Endothelial cell of umbilical vein (primary cell): ENCODE results near the gene FBXO11. TPM values are rescaled to one million over a fixed set of nuclear protein-coding genes. Genes with fewer than 3 reads are reported as not detected.

ENCODE experiments used
- BruUV-seq: library from RNA; stranded (reverse); fragments of 400-500 nt; replicated peaks from 2 replicates; lab custom pipeline; 2021; lab: Mats Ljungman, UMichigan
- CTCF ChIA-PET: fragments of 300-600, 350-600 bp; sonication (Branson Sonifier 250); formaldehyde crosslinking; loops from one replicate; lab custom pipeline; 2021; ENCODE audit warnings: antibody characterized with exemption, inconsistent platforms; lab: Charles Lee
- POLR2A ChIA-PET: fragments of 300-600, 350-600 bp; sonication (Branson Sonifier 250); formaldehyde crosslinking; loops from one replicate; lab custom pipeline; 2021; ENCODE audit warnings: antibody characterized with exemption, inconsistent platforms; lab: Charles Lee
- DNase-seq: peaks from one replicate; pipeline ENCODE4 v3.0.0-alpha.2; 2011; ENCODE audit warnings: low read depth, low spot score
- FAIRE-seq: peaks from 2 replicates; lab custom pipeline; 2011; peaks lifted over from hg19 to GRCh38; lab: Jason Lieb, UNC
- H2AFZ ChIP-seq: 2 replicates; pipeline ENCODE4 v1.6.0; 2012; ENCODE audit warnings: low read depth, low read length, control low read depth, inconsistent platforms
- H3K27ac ChIP-seq: 2 replicates; pipeline ENCODE4 v1.5.1; 2011; ENCODE audit warnings: low read depth, mild to moderate bottlenecking, control low read depth, low read length, moderate library complexity; ENCODE audit not compliant: insufficient read depth
- H3K27me3 ChIP-seq, 2 experiments: 2 replicates each; pipeline versions ENCODE4 v1.6.0 to v1.6.1; 2011; ENCODE audit warnings: low read length in 2 of 2, mixed read lengths in 1 of 2; ENCODE audit not compliant: control insufficient read depth in 2 of 2, insufficient read depth in 2 of 2
- H3K36me3 ChIP-seq, 2 experiments: 2 replicates in 1 of 2; 3 replicates in 1 of 2; pipeline ENCODE4 v1.5.1; 2011; ENCODE audit warnings: low read length in 2 of 2, mild to moderate bottlenecking in 1 of 2, moderate library complexity in 1 of 2; ENCODE audit not compliant: control insufficient read depth in 2 of 2, insufficient read depth in 2 of 2; ENCODE audit errors: extremely low read depth in 1 of 2
- H3K4me1 ChIP-seq: 3 replicates; pipeline ENCODE4 v1.5.1; 2011; ENCODE audit warnings: mild to moderate bottlenecking, low read length; ENCODE audit not compliant: control insufficient read depth, insufficient read depth; ENCODE audit errors: extremely low read depth
- H3K4me2 ChIP-seq: 2 replicates; pipeline ENCODE4 v1.6.1; 2011; ENCODE audit warnings: low read length, control low read depth, mixed read lengths; ENCODE audit not compliant: insufficient read depth
- H3K4me3 ChIP-seq, 3 experiments: fragments of 200-600 bp in 1 of 3; sonication (generic), shearing (Covaris generic) in 1 of 3; replicated peaks in 1 of 3; 2 replicates each; pipeline ENCODE4 v1.5.1; 2011 to 2016; ENCODE audit warnings: control low read depth in 3 of 3, low read length in 3 of 3, mild to moderate bottlenecking in 2 of 3, inconsistent platforms in 1 of 3, low read depth in 1 of 3, moderate library complexity in 1 of 3; ENCODE audit not compliant: insufficient read depth in 1 of 3
- H3K79me2 ChIP-seq: 2 replicates; pipeline ENCODE4 v1.6.0; 2012; ENCODE audit warnings: low read length, inconsistent platforms; ENCODE audit not compliant: control insufficient read depth, insufficient read depth
- H3K9ac ChIP-seq: replicated peaks from 2 replicates; pipeline ENCODE3; 2011; ENCODE audit warnings: low read length, control low read depth; ENCODE audit not compliant: insufficient read depth; ENCODE audit errors: extremely low read depth
- H3K9me1 ChIP-seq: replicated peaks from 3 replicates; pipeline ENCODE4 v1.6.0; 2011; ENCODE audit warnings: mild to moderate bottlenecking, low read length; ENCODE audit not compliant: control insufficient read depth, insufficient read depth; ENCODE audit errors: extremely low read depth
- H3K9me3 ChIP-seq: replicated peaks from 2 replicates; pipeline ENCODE4 v1.5.1; 2012; ENCODE audit warnings: low read length, inconsistent platforms; ENCODE audit not compliant: control insufficient read depth, insufficient read depth
- H4K20me1 ChIP-seq: replicated peaks from 2 replicates; pipeline ENCODE3; 2011; ENCODE audit warnings: mild to moderate bottlenecking, low read length; ENCODE audit not compliant: control insufficient read depth, insufficient read depth; ENCODE audit errors: extremely low read depth
- CTCF ChIP-seq, 2 donors: IDR thresholded peaks; 1 replicate in 1 of 2; 2 replicates in 1 of 2; pipeline ENCODE4 v1.5.1; 2011; ENCODE audit warnings: low read length in 2 of 2, mild to moderate bottlenecking in 2 of 2, moderate library complexity in 2 of 2, control low read depth in 1 of 2, inconsistent platforms in 1 of 2, low read depth in 1 of 2; ENCODE audit not compliant: insufficient read depth in 1 of 2; ENCODE audit errors: extremely low read depth in 1 of 2
- EZH2 ChIP-seq: IDR thresholded peaks from 2 replicates; pipeline ENCODE4 v1.6.1; 2012; ENCODE audit warnings: borderline replicate concordance, low read depth, mild to moderate bottlenecking, moderate library complexity, low read length, inconsistent platforms; ENCODE audit not compliant: severe bottlenecking
- FOS ChIP-seq: IDR thresholded peaks from 2 replicates; pipeline ENCODE4 v1.6.1; 2011; ENCODE audit warnings: mild to moderate bottlenecking, low read length, moderate library complexity, borderline replicate concordance; ENCODE audit not compliant: insufficient read depth
- GATA2 ChIP-seq: IDR thresholded peaks from 2 replicates; pipeline ENCODE4 v1.7.0; 2011; ENCODE audit warnings: low read depth, mild to moderate bottlenecking, moderate library complexity, mixed read lengths, low read length; ENCODE audit not compliant: insufficient read length, insufficient read depth
- JUN ChIP-seq: IDR thresholded peaks from 2 replicates; pipeline ENCODE4 v1.6.1; 2011; ENCODE audit warnings: borderline replicate concordance, low read depth; ENCODE audit not compliant: insufficient read length, insufficient read depth
- MAX ChIP-seq: IDR thresholded peaks from 2 replicates; pipeline ENCODE4 v1.6.1; 2011; ENCODE audit not compliant: insufficient read depth, insufficient read length
- MYC ChIP-seq: IDR thresholded peaks from one replicate; pipeline ENCODE4 v1.6.1; 2011; ENCODE audit warnings: mild to moderate bottlenecking, low read depth, low read length
- POLR2A ChIP-seq: IDR thresholded peaks from 2 replicates; pipeline ENCODE4 v1.6.1; 2012; ENCODE audit warnings: low read depth, mild to moderate bottlenecking, control low read depth, low read length
- POLR2AphosphoS5 ChIP-seq: IDR thresholded peaks from 2 replicates; pipeline ENCODE4 v1.6.1; 2012; ENCODE audit warnings: low read depth, mild to moderate bottlenecking, control low read depth, low read length, moderate library complexity; ENCODE audit not compliant: insufficient read depth
- dilution Hi-C: fragments of 300-500 bp; cut with MboI; formaldehyde crosslinking; loops from one replicate; pipeline ENCODE4 v1.15.0; 2019; ENCODE audit warnings: low sequenced_read_pairs; ENCODE audit not compliant: extremely low pct_ligation_motif_present
- intact Hi-C: fragments of 100-400 bp; cut with micrococcal nuclease; formaldehyde crosslinking; loops from one replicate; pipeline ENCODE4 v1.10.0; 2022
- polyA plus RNA-seq, 4 experiments: library from polyadenylated mRNA; depleted of rRNA in 3 of 4; stranded (reverse) in 3 of 4; unstranded in 1 of 4; fragments of >200 nt; gene quantifications; 2 replicates each; pipeline versions ENCODE4 v1.2.1 to v1.2.3, GENCODE V29; 2011 to 2012; ENCODE audit warnings: missing spikeins in 1 of 4
- total RNA-seq: library from RNA; stranded (reverse); gene quantifications from 2 replicates; pipeline ENCODE4 v1.2.3, GENCODE V29; 2021

FBXO11 gene
- total and polyA plus RNA-seq, 2 donors (not counting 3 experiments of a cell fraction or from before 2014, with no cell fraction given) = 23.4 to 59.6 TPM

- ChIA-PET CTCF (interaction anchor here (0.8 to 1.5 kb wide), 7 partner anchors 9 to 239 kb away, joined by 3 to 9 read pairs (median 4); no protein-coding TSS in a partner anchor), POLR2A (no interaction called here)
- Histone ChIP-seq H3K36me3 (peaks cover 0 to 2% of the 10 kb centered on the region in 2 experiments), H3K9me3 (no peaks in the 10 kb centered on the region), H3K4me2 (peak overlapping the region; percentile 58), H3K27me3 (no peaks in the 10 kb centered on the region), H3K79me2 (peaks cover 96% of the 10 kb centered on the region), H3K9me1 (no peaks in the 10 kb centered on the region), H2AFZ (no peak overlapping the region), H3K9ac (peak overlapping the region; percentile 39), H3K4me3 (peak overlapping the region in 1 of 3 experiments; percentile 27), H4K20me1 (peaks cover 19% of the 10 kb centered on the region), H3K4me1 (peaks cover 32% of the 10 kb centered on the region), H3K27ac (peak overlapping the region; percentile 85)
- FAIRE-seq (peak; percentile 98), DNase-seq (peak; percentile 97)
- intact Hi-C loops (loop anchor here (1.0 to 5.0 kb wide), 3 partner anchors 39 to 615 kb away; partner anchors contain the start of gene FBXO11), dilution Hi-C loops (no loop called here)
- TF ChIP-seq MYC (no peak), FOS (peak; percentile 63), POLR2A (peak; percentile 34), JUN (peak; percentile 73), CTCF (IDR thresholded peaks at IDR 0.05; ENCODE audit: extremely low read depth in 1 of 2, insufficient read depth in 1 of 2, low read depth in 1 of 2, low read length in 2 of 2) (no peak), MAX (no peak), POLR2AphosphoS5 (peak; percentile 67), GATA2 (no peak), EZH2 (no peak)
- no TSS peak for BruUV-seq
Observed at GRCh38 chr2:47867205-47867604, 39.1 kb downstream of the FBXO11 start.
